ENCODE data around the gene ATP8A2. TPM values are rescaled to one million over a fixed set of nuclear protein-coding genes. Genes with fewer than 3 reads are reported as not detected.

Gene ATP8A2
- total and polyA plus RNA-seq, 4 donors: 0.31 to 2.7 (median 1.1) TPM

GRCh38 chr13:25753976-25754375 is 382.2 kb downstream of the ATP8A2 start:
- no peak for TF ChIP-seq CTCF (IDR thresholded peaks at IDR 0.05; ENCODE audit: control extremely low read depth, extremely low read depth)

GRCh38 chr13:25756251-25756650 is 384.5 kb downstream of the ATP8A2 start:
- WGBS, 2 donors: 85 to 90% methylated on average over 5 of the region's 5 CpGs
- DNase-seq (no peak), ATAC-seq (ENCODE audit: insufficient read depth, low FRiP score) (no peak)
- Histone ChIP-seq H3K36me3 (ENCODE audit: control insufficient read depth in 4 of 4, insufficient read depth in 4 of 4, low read length in 4 of 4) (no peaks in the 10 kb centered on the region), H3K9me3 (ENCODE audit: control insufficient read depth in 4 of 4, insufficient read depth in 3 of 4, low read length in 3 of 4) (no peaks in the 10 kb centered on the region), H3K4me1 (ENCODE audit: control insufficient read depth in 5 of 5, insufficient read depth in 5 of 5, low read length in 5 of 5) (peaks cover 0 to 37% (median 12%) of the 10 kb centered on the region in 5 donors), H3K27me3 (ENCODE audit: control insufficient read depth in 3 of 3, insufficient read depth in 3 of 3, low read length in 2 of 3) (no peaks in the 10 kb centered on the region), H3K9ac (ENCODE audit: insufficient read depth in 1 of 2, low read length in 2 of 2) (no peak overlapping the region), H3K27ac (ENCODE audit: low read depth in 1 of 2, low read length in 1 of 2) (no peak overlapping the region), H3K4me3 (no peak overlapping the region)
- no peak for TF ChIP-seq CTCF (IDR thresholded peaks at IDR 0.05; ENCODE audit: control extremely low read depth, extremely low read depth)

More at GRCh38 chr13:25753976-25754375, 382.2 kb downstream of the ATP8A2 start:
- H3K9me3 ChIP-seq (ENCODE audit: control insufficient read depth in 4 of 4, insufficient read depth in 3 of 4, low read length in 3 of 4): no peaks in the 10 kb centered on the region
- no peak for ATAC-seq (ENCODE audit: insufficient read depth, low FRiP score)
- no peak overlapping the region for H3K27ac ChIP-seq (ENCODE audit: low read depth in 1 of 2, low read length in 1 of 2)
- 57 to 74% methylated on average over 7 of the region's 7 CpGs for WGBS, 2 donors
- DNase-seq: peak; percentile 86 to 96 (median 96)
- no peaks in the 10 kb centered on the region for H3K36me3 ChIP-seq (ENCODE audit: control insufficient read depth in 4 of 4, insufficient read depth in 4 of 4, low read length in 4 of 4)
- no peak overlapping the region for H3K9ac ChIP-seq (ENCODE audit: insufficient read depth in 1 of 2, low read length in 2 of 2)
- H3K27me3 ChIP-seq (ENCODE audit: control insufficient read depth in 3 of 3, insufficient read depth in 3 of 3, low read length in 2 of 3): no peaks in the 10 kb centered on the region
- no peak overlapping the region for H3K4me3 ChIP-seq
- H3K4me1 ChIP-seq (ENCODE audit: control insufficient read depth in 5 of 5, insufficient read depth in 5 of 5, low read length in 5 of 5): peaks cover 0 to 37% (median 12%) of the 10 kb centered on the region in 5 donors

- TF ChIP-seq CTCF (IDR thresholded peaks at IDR 0.05; ENCODE audit: control extremely low read depth, extremely low read depth): no peak
- Histone ChIP-seq H3K27ac (ENCODE audit: low read depth in 1 of 2, low read length in 1 of 2) (no peak overlapping the region), H3K9ac (ENCODE audit: insufficient read depth in 1 of 2, low read length in 2 of 2) (no peak overlapping the region), H3K4me1 (ENCODE audit: control insufficient read depth in 5 of 5, insufficient read depth in 5 of 5, low read length in 5 of 5) (peaks cover 0 to 37% (median 12%) of the 10 kb centered on the region in 5 donors), H3K36me3 (ENCODE audit: control insufficient read depth in 4 of 4, insufficient read depth in 4 of 4, low read length in 4 of 4) (no peaks in the 10 kb centered on the region), H3K9me3 (ENCODE audit: control insufficient read depth in 4 of 4, insufficient read depth in 3 of 4, low read length in 3 of 4) (no peaks in the 10 kb centered on the region), H3K27me3 (ENCODE audit: control insufficient read depth in 3 of 3, insufficient read depth in 3 of 3, low read length in 2 of 3) (no peaks in the 10 kb centered on the region), H3K4me3 (no peak overlapping the region)
- DNase-seq (no peak), ATAC-seq (ENCODE audit: insufficient read depth, low FRiP score) (no peak)
- WGBS, 2 donors: 84 to 85% methylated on average over 8 of the region's 8 CpGs
These were observed 385.1 kb downstream of the ATP8A2 start for GRCh38 chr13:25756912-25757311.

- peaks cover 0 to 17% (median 0%) of the 10 kb centered on the region in 5 donors for H3K4me1 ChIP-seq (ENCODE audit: control insufficient read depth in 5 of 5, insufficient read depth in 5 of 5, low read length in 5 of 5)
- H3K36me3 ChIP-seq (ENCODE audit: control insufficient read depth in 4 of 4, insufficient read depth in 4 of 4, low read length in 4 of 4): no peaks in the 10 kb centered on the region
- ATAC-seq (ENCODE audit: insufficient read depth, low FRiP score): no peak
- no peak overlapping the region for H3K4me3 ChIP-seq
- WGBS, 2 donors: 85 to 90% methylated on average over 3 of the region's 3 CpGs
- H3K27me3 ChIP-seq (ENCODE audit: control insufficient read depth in 3 of 3, insufficient read depth in 3 of 3, low read length in 2 of 3): no peaks in the 10 kb centered on the region
- H3K9me3 ChIP-seq (ENCODE audit: control insufficient read depth in 4 of 4, insufficient read depth in 3 of 4, low read length in 3 of 4): no peaks in the 10 kb centered on the region
- DNase-seq: no peak
- no peak for TF ChIP-seq CTCF (IDR thresholded peaks at IDR 0.05; ENCODE audit: control extremely low read depth, extremely low read depth)
- no peak overlapping the region for H3K9ac ChIP-seq (ENCODE audit: insufficient read depth in 1 of 2, low read length in 2 of 2)
- no peak overlapping the region for H3K27ac ChIP-seq (ENCODE audit: low read depth in 1 of 2, low read length in 1 of 2)
These were observed 389.3 kb downstream of the ATP8A2 start for GRCh38 chr13:25761041-25761440.
